ENCODE data around the gene KCNAB2.

DNA sequence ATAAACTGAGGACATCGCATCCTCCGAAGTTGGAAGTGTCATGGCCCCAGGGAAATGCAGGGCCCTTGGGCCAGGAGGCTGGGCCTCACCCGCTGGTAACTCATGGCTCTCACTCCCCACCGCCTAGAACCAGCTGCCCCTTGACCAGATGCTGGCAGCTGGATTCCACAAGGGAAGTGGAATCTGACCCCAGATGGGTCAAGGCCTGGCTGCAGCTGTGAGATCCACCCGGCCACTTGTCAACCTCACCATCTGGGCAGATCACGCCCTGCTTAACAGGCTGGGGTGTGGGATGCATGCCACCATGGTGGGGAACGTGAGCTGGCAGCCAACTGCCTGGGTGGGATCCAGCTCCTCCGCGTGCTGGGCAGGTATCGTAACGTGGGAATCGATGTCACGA, 25.5 kb downstream of the KCNAB2 start:
- TF ChIP-seq, protein P1, sequence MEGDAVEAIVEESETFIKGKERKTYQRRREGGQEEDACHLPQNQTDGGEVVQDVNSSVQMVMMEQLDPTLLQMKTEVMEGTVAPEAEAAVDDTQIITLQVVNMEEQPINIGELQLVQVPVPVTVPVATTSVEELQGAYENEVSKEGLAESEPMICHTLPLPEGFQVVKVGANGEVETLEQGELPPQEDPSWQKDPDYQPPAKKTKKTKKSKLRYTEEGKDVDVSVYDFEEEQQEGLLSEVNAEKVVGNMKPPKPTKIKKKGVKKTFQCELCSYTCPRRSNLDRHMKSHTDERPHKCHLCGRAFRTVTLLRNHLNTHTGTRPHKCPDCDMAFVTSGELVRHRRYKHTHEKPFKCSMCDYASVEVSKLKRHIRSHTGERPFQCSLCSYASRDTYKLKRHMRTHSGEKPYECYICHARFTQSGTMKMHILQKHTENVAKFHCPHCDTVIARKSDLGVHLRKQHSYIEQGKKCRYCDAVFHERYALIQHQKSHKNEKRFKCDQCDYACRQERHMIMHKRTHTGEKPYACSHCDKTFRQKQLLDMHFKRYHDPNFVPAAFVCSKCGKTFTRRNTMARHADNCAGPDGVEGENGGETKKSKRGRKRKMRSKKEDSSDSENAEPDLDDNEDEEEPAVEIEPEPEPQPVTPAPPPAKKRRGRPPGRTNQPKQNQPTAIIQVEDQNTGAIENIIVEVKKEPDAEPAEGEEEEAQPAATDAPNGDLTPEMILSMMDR (IDR thresholded peaks at IDR 0.05; ENCODE audit: low read depth, low read length, poor library complexity, severe bottlenecking), result no peak
- no peak for TF ChIP-seq EZH2phosphoT487 (IDR thresholded peaks at IDR 0.05; ENCODE audit: borderline replicate concordance, low read length)
